Adrenal gland (tissue), 5 donors: ENCODE data around the gene PERM1.

Experiments
- POLR2A ChIP-seq, 2 donors: fragments of 450-650 bp; IDR thresholded peaks; one replicate each; pipeline ENCODE4 v1.6.1; 2017; ENCODE audit warnings: antibody characterized with exemption in 2 of 2, mild to moderate bottlenecking in 2 of 2, moderate library complexity in 1 of 2
- TF ChIP-seq, protein P1 (sequence below), 6 experiments: fragments of 450-650 bp in 4 of 6; fragments of 200-600 bp in 2 of 6; sonication (generic) in 1 of 6; IDR thresholded peaks; 1 replicate in 5 of 6; 2 replicates in 1 of 6; pipeline versions ENCODE4 v1.5.1 to v1.8.0; 2016 to 2021; ENCODE audit warnings: antibody characterized with exemption in 6 of 6, mild to moderate bottlenecking in 2 of 6, moderate library complexity in 1 of 6
- donor health status: DM: no; HTN: no; CAD: no.

DNA sequence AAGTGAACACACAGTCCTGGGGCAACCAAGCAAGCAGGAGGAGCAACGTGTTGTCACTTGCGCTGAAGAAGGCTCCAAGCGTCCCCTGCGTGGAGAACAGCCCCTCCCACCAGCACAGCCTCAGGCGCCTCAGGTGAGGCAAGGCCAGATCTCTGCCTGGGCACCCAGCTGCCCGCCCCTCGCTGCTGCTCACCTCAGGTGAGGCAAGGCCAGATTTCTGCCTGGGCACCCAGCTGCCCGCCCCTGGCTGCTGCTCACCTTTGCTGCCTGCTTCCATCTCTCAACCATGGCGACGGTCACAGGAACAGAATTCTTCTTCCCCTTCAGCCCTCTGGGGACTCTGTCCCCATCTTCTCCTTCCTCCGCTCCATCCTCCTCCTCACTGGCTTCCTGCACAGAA lies 25.3 kb downstream of the PERM1 start:
- TF ChIP-seq, protein P1, sequence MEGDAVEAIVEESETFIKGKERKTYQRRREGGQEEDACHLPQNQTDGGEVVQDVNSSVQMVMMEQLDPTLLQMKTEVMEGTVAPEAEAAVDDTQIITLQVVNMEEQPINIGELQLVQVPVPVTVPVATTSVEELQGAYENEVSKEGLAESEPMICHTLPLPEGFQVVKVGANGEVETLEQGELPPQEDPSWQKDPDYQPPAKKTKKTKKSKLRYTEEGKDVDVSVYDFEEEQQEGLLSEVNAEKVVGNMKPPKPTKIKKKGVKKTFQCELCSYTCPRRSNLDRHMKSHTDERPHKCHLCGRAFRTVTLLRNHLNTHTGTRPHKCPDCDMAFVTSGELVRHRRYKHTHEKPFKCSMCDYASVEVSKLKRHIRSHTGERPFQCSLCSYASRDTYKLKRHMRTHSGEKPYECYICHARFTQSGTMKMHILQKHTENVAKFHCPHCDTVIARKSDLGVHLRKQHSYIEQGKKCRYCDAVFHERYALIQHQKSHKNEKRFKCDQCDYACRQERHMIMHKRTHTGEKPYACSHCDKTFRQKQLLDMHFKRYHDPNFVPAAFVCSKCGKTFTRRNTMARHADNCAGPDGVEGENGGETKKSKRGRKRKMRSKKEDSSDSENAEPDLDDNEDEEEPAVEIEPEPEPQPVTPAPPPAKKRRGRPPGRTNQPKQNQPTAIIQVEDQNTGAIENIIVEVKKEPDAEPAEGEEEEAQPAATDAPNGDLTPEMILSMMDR (IDR thresholded peaks at IDR 0.05), result no peak
- no peak for TF ChIP-seq POLR2A (IDR thresholded peaks at IDR 0.05)
